ENCODE results near the gene SPTBN2. TPM values are rescaled to one million over a fixed set of nuclear protein-coding genes. Genes with fewer than 3 reads are reported as not detected.

SPTBN2 gene
- total and polyA plus RNA-seq, 2 of the 8 experiments (the other 6 are each of a cell fraction or from before 2014, with no cell fraction given) = 19.1 to 69.0 TPM

DNA sequence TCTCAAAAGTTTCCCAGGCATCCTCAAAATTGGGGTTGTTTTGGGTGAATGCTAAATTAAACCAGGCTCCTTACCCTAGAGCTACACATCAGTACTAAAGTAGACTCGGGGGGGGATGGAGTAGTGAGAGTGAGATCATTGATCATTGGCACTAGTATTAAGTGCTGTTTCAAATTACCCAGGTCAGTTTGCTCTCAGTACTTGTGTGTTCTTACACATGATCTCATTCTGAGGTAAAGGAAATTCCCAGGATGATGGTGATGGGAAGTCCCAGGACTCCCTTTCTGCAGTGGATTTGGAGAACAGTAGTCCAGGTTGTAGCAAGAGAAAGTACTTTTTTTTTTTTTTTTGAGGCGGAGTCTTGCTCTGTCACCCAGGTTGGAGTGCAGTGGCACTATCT is 78.0 kb downstream of the SPTBN2 start:
- Histone ChIP-seq H2BK12ac (ENCODE audit: low read depth, low read length) (no peak overlapping the region), H3K23ac (ENCODE audit: insufficient read length) (no peak overlapping the region), H2AFZ (ENCODE audit: low read length) (no peak overlapping the region), H2BK120ac (replicated peaks; ENCODE audit: low read depth, low read length) (no peak overlapping the region), H3K4me2 (ENCODE audit: insufficient read depth in 1 of 2, low read depth in 2 of 2, low read length in 2 of 2) (no peak overlapping the region), H3K79me2 (ENCODE audit: control insufficient read depth in 1 of 2, insufficient read depth in 2 of 2, low read length in 2 of 2) (peaks cover 12 to 80% of the 10 kb centered on the region in 2 experiments), H3K4me3 (ENCODE audit: extremely low read depth in 1 of 4, insufficient read depth in 2 of 4, low read depth in 3 of 4, low read length in 4 of 4) (no peak overlapping the region), H3K18ac (ENCODE audit: extremely low read depth, low read length) (no peak overlapping the region), H3K4me1 (replicated peaks in 1 of 4; ENCODE audit: control insufficient read depth in 3 of 4, insufficient read depth in 4 of 4, low read length in 3 of 4) (no peaks in the 10 kb centered on the region), H2BK15ac (ENCODE audit: low read length) (no peak overlapping the region), H3K27me3 (replicated peaks in 1 of 4; ENCODE audit: control insufficient read depth in 3 of 4, extremely low read depth in 1 of 4, insufficient read depth in 3 of 4, low read length in 3 of 4) (no peaks in the 10 kb centered on the region), H3K23me2 (ENCODE audit: low read depth, low read length) (no peaks in the 10 kb centered on the region), H3K27ac (ENCODE audit: low read depth, low read length) (no peak overlapping the region), H4K5ac (ENCODE audit: insufficient read length, low read depth, low read length) (no peak overlapping the region), H3K4ac (replicated peaks; ENCODE audit: insufficient read length, low read depth, low read length) (no peak overlapping the region), H4K91ac (replicated peaks; ENCODE audit: insufficient read length, low read length) (no peak overlapping the region), H3K79me1 (ENCODE audit: low read depth, low read length) (peaks cover 11% of the 10 kb centered on the region), H3K9me3 (ENCODE audit: insufficient read depth in 2 of 2, low read depth in 1 of 2, low read length in 1 of 2) (no peaks in the 10 kb centered on the region), H2AK5ac (ENCODE audit: low read depth, low read length) (no peak overlapping the region), H3K14ac (ENCODE audit: insufficient read length) (no peak overlapping the region), H3K9ac (replicated peaks in 1 of 4; ENCODE audit: extremely low read depth in 1 of 4, low read depth in 3 of 4, low read length in 3 of 4) (no peak overlapping the region), H4K8ac (ENCODE audit: extremely low read depth, insufficient read depth, low read length) (no peak overlapping the region), H3K56ac (replicated peaks; ENCODE audit: insufficient read length, low read depth, low read length) (no peak overlapping the region), H3K36me3 (ENCODE audit: control insufficient read depth in 2 of 4, insufficient read depth in 4 of 4, low read length in 3 of 4) (peaks cover 17 to 56% (median 32%) of the 10 kb centered on the region in 4 experiments), H2BK20ac (ENCODE audit: low read length) (no peak overlapping the region), H2BK5ac (ENCODE audit: low read depth, low read length) (no peak overlapping the region), H4K20me1 (replicated peaks in 1 of 2; ENCODE audit: control insufficient read depth in 1 of 2, insufficient read depth in 2 of 2, low read length in 2 of 2) (peaks cover 9 to 23% of the 10 kb centered on the region in 2 experiments)
- FAIRE-seq (no peak), DNase-seq (ENCODE audit: low read depth in 1 of 2, low spot score in 2 of 2) (no peak)
- 97% methylated on average over 2 of the region's 2 CpGs; no CpG with 5 or more reads in 1 of the 2 experiments for WGBS, 2 experiments (ENCODE audit: extremely low coverage in 1 of 2, insufficient coverage in 1 of 2, insufficient read length in 1 of 2, insufficient replicate concordance in 2 of 2, low coverage in 1 of 2, low lambda C conversion rate in 2 of 2, missing lambda C conversion rate in 1 of 2)
- ChIA-PET CTCF (ENCODE audit: partially characterized antibody) (interaction anchor here (0.5 to 0.7 kb wide), 2 partner anchors 42 to 1181 kb away, joined by 3 read pairs; no protein-coding TSS in a partner anchor), POLR2A (ENCODE audit: partially characterized antibody) (interaction anchor here (1.6 to 66.2 kb wide), 4 partner anchors 8 to 124 kb away, joined by 3 to 2165 read pairs (median 1093); partner anchors contain the start of genes CCDC87, CCS, RBM14 and RBM4)
- no peak for TF ChIP-seq SP2 (IDR thresholded peaks at IDR 0.05; ENCODE audit: low read length)
- TF ChIP-seq EP300 (IDR thresholded peaks at IDR 0.05; ENCODE audit: borderline replicate concordance in 1 of 2, low read depth in 2 of 2, low read length in 2 of 2) = no peak
- no peak for TF ChIP-seq KDM5A (IDR thresholded peaks at IDR 0.05; ENCODE audit: low read length)
- TF ChIP-seq, protein P1, sequence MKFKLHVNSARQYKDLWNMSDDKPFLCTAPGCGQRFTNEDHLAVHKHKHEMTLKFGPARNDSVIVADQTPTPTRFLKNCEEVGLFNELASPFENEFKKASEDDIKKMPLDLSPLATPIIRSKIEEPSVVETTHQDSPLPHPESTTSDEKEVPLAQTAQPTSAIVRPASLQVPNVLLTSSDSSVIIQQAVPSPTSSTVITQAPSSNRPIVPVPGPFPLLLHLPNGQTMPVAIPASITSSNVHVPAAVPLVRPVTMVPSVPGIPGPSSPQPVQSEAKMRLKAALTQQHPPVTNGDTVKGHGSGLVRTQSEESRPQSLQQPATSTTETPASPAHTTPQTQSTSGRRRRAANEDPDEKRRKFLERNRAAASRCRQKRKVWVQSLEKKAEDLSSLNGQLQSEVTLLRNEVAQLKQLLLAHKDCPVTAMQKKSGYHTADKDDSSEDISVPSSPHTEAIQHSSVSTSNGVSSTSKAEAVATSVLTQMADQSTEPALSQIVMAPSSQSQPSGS (IDR thresholded peaks at IDR 0.05; ENCODE audit: low read length) = no peak
- TF ChIP-seq HDAC6 (IDR thresholded peaks at IDR 0.05; ENCODE audit: low read depth, low read length) = no peak
- no peak for TF ChIP-seq CBX5 (IDR thresholded peaks at IDR 0.05; ENCODE audit: low read depth, low read length)
- no peak for TF ChIP-seq FOSL1 (IDR thresholded peaks at IDR 0.05; ENCODE audit: insufficient read depth, low read depth, low read length)
- TF ChIP-seq KDM1A (IDR thresholded peaks at IDR 0.05; ENCODE audit: borderline replicate concordance, low read length) = no peak
- TF ChIP-seq RNF2 (IDR thresholded peaks at IDR 0.05; ENCODE audit: borderline replicate concordance, low read depth, low read length, missing control alignments, poor library complexity, severe bottlenecking) = no peak
- no peak for TF ChIP-seq JUN (IDR thresholded peaks at IDR 0.05; ENCODE audit: low read depth, low read length)
- TF ChIP-seq SP1 (IDR thresholded peaks at IDR 0.05; ENCODE audit: low read depth, low read length) = no peak
- no peak for TF ChIP-seq JUND (IDR thresholded peaks at IDR 0.05; ENCODE audit: low read length)

Data from H1 (cell line).